H9 (cell line): ENCODE results near the gene ADGRL3. TPM values are rescaled to one million over a fixed set of nuclear protein-coding genes. Genes with fewer than 3 reads are reported as not detected.

ENCODE experiments used
- DNase-seq: peaks from one replicate; pipeline ENCODE4 v3.0.0-alpha.2; 2017
- H2AFZ ChIP-seq: one replicate; pipeline ENCODE4 v1.6.1; 2013; ENCODE audit warnings: mild to moderate bottlenecking, low read length, control low read depth, moderate library complexity
- H2AK5ac ChIP-seq: 2 replicates; pipeline ENCODE4 v1.6.1; 2013; ENCODE audit warnings: low read length, control low read depth, mixed read lengths; ENCODE audit not compliant: insufficient read length
- H2BK120ac ChIP-seq: one replicate; pipeline ENCODE4 v1.6.1; 2013; ENCODE audit warnings: low read depth, mild to moderate bottlenecking, low read length, control low read depth, inconsistent platforms; ENCODE audit not compliant: poor library complexity, severe bottlenecking
- H2BK12ac ChIP-seq: 2 replicates; pipeline ENCODE4 v1.6.1; 2013; ENCODE audit warnings: low read length, control low read depth, mixed read lengths, low read depth; ENCODE audit not compliant: insufficient read length
- H2BK15ac ChIP-seq: 2 replicates; pipeline ENCODE4 v1.6.1; 2013; ENCODE audit warnings: low read depth, low read length, control low read depth
- H2BK20ac ChIP-seq: one replicate; pipeline ENCODE4 v1.6.1; 2013; ENCODE audit warnings: low read depth, mild to moderate bottlenecking, low read length, control low read depth, inconsistent platforms; ENCODE audit not compliant: poor library complexity, severe bottlenecking
- H2BK5ac ChIP-seq: 2 replicates; pipeline ENCODE4 v1.6.1; 2013; ENCODE audit warnings: low read length, control low read depth, mixed read lengths; ENCODE audit not compliant: insufficient read length
- H3K14ac ChIP-seq: 2 replicates; pipeline ENCODE4 v1.6.1; 2013; ENCODE audit warnings: low read length, control low read depth; ENCODE audit not compliant: insufficient read depth
- H3K18ac ChIP-seq: 2 replicates; pipeline ENCODE4 v1.6.1; 2013; ENCODE audit warnings: low read depth, mild to moderate bottlenecking, mixed read lengths, low read length, control low read depth; ENCODE audit not compliant: insufficient read length
- H3K23ac ChIP-seq: 2 replicates; pipeline ENCODE4 v1.6.1; 2013; ENCODE audit warnings: low read length, control low read depth, mixed read lengths, low read depth; ENCODE audit not compliant: insufficient read length
- H3K23me2 ChIP-seq: 2 replicates; pipeline ENCODE4 v1.6.1; 2013; ENCODE audit warnings: low read depth, mild to moderate bottlenecking, mixed read lengths, low read length, control low read depth; ENCODE audit not compliant: insufficient read length, poor library complexity, severe bottlenecking
- H3K27ac ChIP-seq: 2 replicates; pipeline ENCODE4 v1.5.1; 2013; ENCODE audit warnings: low read length, control low read depth, mixed read lengths, low read depth; ENCODE audit not compliant: insufficient read length
- H3K27me3 ChIP-seq: 2 replicates; pipeline ENCODE4 v1.6.1; 2013; ENCODE audit warnings: low read length, control low read depth, inconsistent platforms; ENCODE audit not compliant: insufficient read depth
- H3K4ac ChIP-seq: 2 replicates; pipeline ENCODE4 v1.6.1; 2013; ENCODE audit warnings: low read depth, mild to moderate bottlenecking, control low read depth, inconsistent platforms, low read length, moderate library complexity
- H3K4me1 ChIP-seq: 2 replicates; pipeline ENCODE4 v1.6.1; 2013; ENCODE audit warnings: low read length, control low read depth, inconsistent platforms; ENCODE audit not compliant: insufficient read depth
- H3K4me2 ChIP-seq: 2 replicates; pipeline ENCODE4 v1.6.1; 2013; ENCODE audit warnings: low read length, control low read depth, mixed read lengths; ENCODE audit not compliant: insufficient read length, insufficient read depth
- H3K56ac ChIP-seq: 2 replicates; pipeline ENCODE4 v1.6.1; 2013; ENCODE audit warnings: low read depth, mild to moderate bottlenecking, mixed read lengths, low read length, control low read depth; ENCODE audit not compliant: insufficient read length
- H3K79me1 ChIP-seq: 2 replicates; pipeline ENCODE4 v1.6.1; 2013; ENCODE audit warnings: low read depth, mild to moderate bottlenecking, moderate library complexity, low read length, control low read depth, inconsistent platforms; ENCODE audit not compliant: insufficient read depth, poor library complexity, severe bottlenecking
- H3K79me2 ChIP-seq: 2 replicates; pipeline ENCODE4 v1.6.1; 2013; ENCODE audit warnings: low read length, control low read depth, inconsistent platforms; ENCODE audit not compliant: insufficient read depth
- H3K9ac ChIP-seq: 2 replicates; pipeline ENCODE4 v1.6.1; 2013; ENCODE audit warnings: low read length, control low read depth, mixed read lengths; ENCODE audit not compliant: insufficient read length; ENCODE audit errors: extremely low read depth
- H3K9me3 ChIP-seq: one replicate; pipeline ENCODE4 v1.6.1; 2013; ENCODE audit warnings: low read depth, low read length, inconsistent platforms; ENCODE audit not compliant: control insufficient read depth
- H3T11ph ChIP-seq: one replicate; pipeline ENCODE4 v1.6.1; 2013; ENCODE audit warnings: mild to moderate bottlenecking, low read length, control low read depth, inconsistent platforms
- H4K20me1 ChIP-seq: one replicate; pipeline ENCODE4 v1.6.1; 2013; ENCODE audit not compliant: control insufficient read depth, insufficient read length, insufficient read depth
- H4K5ac ChIP-seq: 2 replicates; pipeline ENCODE4 v1.6.1; 2013; ENCODE audit warnings: low read depth, mild to moderate bottlenecking, mixed read lengths, low read length, control low read depth; ENCODE audit not compliant: insufficient read length
- H4K8ac ChIP-seq: replicated peaks from 2 replicates; pipeline ENCODE4 v1.6.1; 2013; ENCODE audit warnings: low read length, control low read depth, mixed read lengths, low read depth; ENCODE audit not compliant: insufficient read length
- H4K91ac ChIP-seq: 2 replicates; pipeline ENCODE4 v1.6.1; 2013; ENCODE audit warnings: low read depth, mild to moderate bottlenecking, moderate library complexity, mixed read lengths, low read length, control low read depth; ENCODE audit not compliant: insufficient read length
- H3K27ac Mint-ChIP-seq, 3 experiments: 2 replicates in 2 of 3; 3 replicates in 1 of 3; pipeline ENCODE4 v1.8.0; 2020 to 2021; ENCODE audit warnings: mixed read lengths in 3 of 3, mild to moderate bottlenecking in 1 of 3, moderate library complexity in 1 of 3
- H3K27me3 Mint-ChIP-seq: 2 replicates; pipeline ENCODE4 v1.8.0; 2021; ENCODE audit warnings: low read depth, mild to moderate bottlenecking, moderate library complexity, mixed read lengths
- H3K36me3 Mint-ChIP-seq, 3 experiments: 2 replicates in 2 of 3; 3 replicates in 1 of 3; pipeline ENCODE4 v1.8.0; 2020 to 2021; ENCODE audit warnings: low read depth in 3 of 3, mixed read lengths in 3 of 3; ENCODE audit not compliant: insufficient read depth in 1 of 3
- H3K4me1 Mint-ChIP-seq, 2 experiments: 2 replicates each; pipeline ENCODE4 v1.8.0; 2020; ENCODE audit warnings: mixed read lengths in 2 of 2
- H3K4me3 Mint-ChIP-seq, 2 experiments: 2 replicates in 1 of 2; 3 replicates in 1 of 2; pipeline ENCODE4 v1.8.0; 2020 to 2021; ENCODE audit warnings: mild to moderate bottlenecking in 2 of 2, mixed read lengths in 2 of 2, moderate library complexity in 1 of 2
- H3K9me3 Mint-ChIP-seq, 2 experiments: 2 replicates in 1 of 2; 3 replicates in 1 of 2; pipeline ENCODE4 v1.8.0; 2020; ENCODE audit warnings: mild to moderate bottlenecking in 2 of 2, mixed read lengths in 2 of 2, moderate library complexity in 1 of 2
- CTCF ChIP-seq: fragments of 200-600 bp; sonication (generic); conservative IDR thresholded peaks from 3 replicates; pipeline ENCODE4 v1.8.0; 2021; ENCODE audit warnings: antibody characterized with exemption, mild to moderate bottlenecking
- WGBS: extraction: QIAGEN DNeasy Blood & Tissue Kit; methylation state at CpG from one replicate; pipeline ENCODE4 v1.1.7; 2013; ENCODE audit warnings: missing lambda C conversion rate, low lambda C conversion rate, mixed read lengths; ENCODE audit not compliant: insufficient read length; ENCODE audit errors: extremely low coverage; 5-methylcytosine and 5-hydroxymethylcytosine counted together
- total RNA-seq: library from RNA; stranded (reverse); gene quantifications from 2 replicates; pipeline ENCODE4 v1.2.1, GENCODE V29; 2021

The ADGRL3 gene
- total RNA-seq, 1 experiment from 2014 or later: 5.9 TPM

GRCh38 chr4:61543976-61544375, 343.9 kb downstream of the ADGRL3 start:
- Histone ChIP-seq H3K23me2 (no peaks in the 10 kb centered on the region), H2BK20ac (no peak overlapping the region), H3K4me2 (no peak overlapping the region), H3K18ac (no peak overlapping the region), H3K4me1 (no peaks in the 10 kb centered on the region), H3K27ac (no peak overlapping the region), H4K5ac (no peak overlapping the region), H3K9me3 (no peaks in the 10 kb centered on the region), H2AK5ac (no peak overlapping the region), H3K79me2 (no peaks in the 10 kb centered on the region), H2BK15ac (no peak overlapping the region), H2BK120ac (no peak overlapping the region), H3K4ac (no peak overlapping the region), H3T11ph (no peak overlapping the region), H4K20me1 (no peaks in the 10 kb centered on the region), H2AFZ (no peak overlapping the region), H4K91ac (no peak overlapping the region), H2BK12ac (no peak overlapping the region), H3K79me1 (no peaks in the 10 kb centered on the region), H2BK5ac (no peak overlapping the region), H4K8ac (no peak overlapping the region), H3K23ac (no peak overlapping the region), H3K27me3 (no peaks in the 10 kb centered on the region), H3K9ac (no peak overlapping the region), H3K14ac (no peak overlapping the region), H3K56ac (no peak overlapping the region)
- peaks cover 28 to 43% of the 10 kb centered on the region in 2 experiments for H3K4me1 Mint-ChIP-seq
- H3K9me3 Mint-ChIP-seq: no peaks in the 10 kb centered on the region
- no peaks in the 10 kb centered on the region for H3K36me3 Mint-ChIP-seq
- no CpG with 5 or more reads among the region's 3 CpGs for WGBS
- H3K4me3 Mint-ChIP-seq: no peak overlapping the region
- TF ChIP-seq CTCF: no peak
- no peak for DNase-seq
- no peaks in the 10 kb centered on the region; the same call in 1 of the 2 replicates for H3K27me3 Mint-ChIP-seq
- no peak overlapping the region for H3K27ac Mint-ChIP-seq
